NCI-H748 (cell line): Measurements from ENCODE around the gene ATF7.
"Not testable (repeated sequence)": the region's sequence is repeated elsewhere in the genome, so short reads cannot be mapped to it uniquely, and the experiment has no call there.

Experiments used
- DNase-seq: peaks from one replicate; lab custom pipeline; 2025; ENCODE audit not compliant: unreplicated experiment; lab: John Stamatoyannopoulos, UW

ATF7 gene

DNA sequence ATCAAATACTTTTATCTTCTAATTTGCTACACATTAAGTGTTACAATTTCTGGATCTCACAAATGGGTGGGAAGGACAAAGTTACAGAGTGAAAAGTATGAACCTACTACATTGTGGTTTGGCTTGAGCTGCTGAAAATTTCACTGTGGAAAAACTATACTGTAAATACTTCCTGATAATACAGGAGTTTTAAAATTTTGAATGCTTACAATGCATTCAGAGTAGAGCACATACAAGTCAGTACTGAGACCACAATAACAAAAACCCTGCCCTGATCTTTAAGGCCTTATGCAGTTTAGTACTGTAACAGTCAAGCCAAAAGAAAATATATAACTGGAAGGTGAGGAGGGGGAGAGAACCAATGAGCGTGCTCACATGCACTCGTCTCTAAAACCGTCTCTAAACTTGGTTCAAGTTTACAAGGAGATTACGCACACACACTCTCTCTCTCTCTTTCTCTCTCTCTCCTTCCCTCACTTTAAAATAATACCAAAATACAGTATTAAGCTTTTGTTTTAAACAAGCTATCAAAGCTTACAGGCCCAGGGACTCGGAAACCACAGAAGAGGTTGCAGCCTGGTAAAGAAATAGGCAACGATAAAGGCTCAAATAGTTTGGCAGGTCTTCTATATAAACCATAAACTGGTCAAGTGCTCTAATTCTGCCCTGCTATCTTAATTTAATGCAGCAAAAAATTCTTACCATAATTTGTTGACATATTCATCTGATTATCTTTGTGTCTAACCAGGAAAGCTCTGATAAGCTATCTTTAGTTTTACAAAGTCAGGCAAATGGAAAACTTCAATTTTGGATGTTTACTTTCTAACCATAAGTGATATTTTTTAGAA, 58.0 kb downstream of the ATF7 start:
- DNase-seq: no peak

DNA sequence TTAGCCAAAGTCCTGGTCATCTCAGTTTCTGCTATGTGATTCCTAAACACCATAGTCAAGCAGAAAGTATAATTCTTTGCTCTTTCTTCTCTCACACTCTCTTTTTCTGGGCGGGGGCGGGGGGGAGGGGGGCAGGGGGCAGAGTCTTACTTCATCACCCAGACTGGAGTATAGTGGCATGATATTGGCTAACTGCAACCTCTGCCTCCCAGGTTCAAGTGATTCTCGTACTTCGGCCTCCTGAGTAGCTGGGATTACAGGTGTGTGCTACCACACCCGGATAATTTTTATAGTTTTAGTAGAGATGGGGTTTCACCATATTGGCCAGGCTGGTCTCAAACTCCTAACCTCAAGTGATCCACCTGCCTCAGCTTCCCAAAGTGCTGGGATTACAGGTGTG, 60.8 kb downstream of the ATF7 start:
- not testable (repeated sequence) for DNase-seq

DNA sequence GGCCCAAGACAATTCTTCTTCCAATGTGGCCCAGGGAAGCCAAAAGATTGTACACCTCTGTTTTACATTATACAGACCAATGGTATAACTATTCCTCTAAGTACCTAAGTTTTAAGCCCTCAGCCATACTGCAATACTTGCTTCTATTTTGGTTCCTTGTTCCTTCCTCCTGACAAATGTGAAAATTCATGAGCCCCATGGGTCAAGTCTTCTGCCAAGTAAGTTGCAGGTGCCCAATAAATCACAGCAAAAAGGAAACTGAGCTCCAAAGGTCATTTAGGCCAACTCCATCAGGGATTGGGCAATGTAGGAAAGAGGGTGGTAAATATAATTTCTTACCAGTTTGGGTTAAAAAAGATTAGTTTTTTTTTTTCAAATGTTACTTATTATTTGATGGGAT, 61.2 kb downstream of the ATF7 start:
- DNase-seq: no peak

DNA sequence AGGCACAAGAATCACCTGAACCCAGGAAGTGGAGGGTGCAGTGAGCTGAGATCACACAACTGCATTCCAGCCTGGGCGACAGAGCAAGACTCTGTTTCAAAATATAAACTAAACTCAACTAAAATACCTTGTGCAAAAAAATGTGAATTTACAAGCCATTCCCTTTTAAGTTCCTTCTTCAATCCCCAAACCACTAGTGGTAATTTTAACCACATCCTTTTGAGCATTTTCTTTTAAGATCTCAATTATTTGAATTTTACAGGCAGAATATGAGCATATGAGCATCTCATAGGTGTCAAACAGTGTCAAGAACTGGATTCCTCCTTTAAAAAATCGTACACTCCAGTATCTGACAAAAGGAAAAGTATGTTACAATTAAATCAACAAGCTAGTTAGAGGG, 61.9 kb downstream of the ATF7 start:
- no peak for DNase-seq

DNA sequence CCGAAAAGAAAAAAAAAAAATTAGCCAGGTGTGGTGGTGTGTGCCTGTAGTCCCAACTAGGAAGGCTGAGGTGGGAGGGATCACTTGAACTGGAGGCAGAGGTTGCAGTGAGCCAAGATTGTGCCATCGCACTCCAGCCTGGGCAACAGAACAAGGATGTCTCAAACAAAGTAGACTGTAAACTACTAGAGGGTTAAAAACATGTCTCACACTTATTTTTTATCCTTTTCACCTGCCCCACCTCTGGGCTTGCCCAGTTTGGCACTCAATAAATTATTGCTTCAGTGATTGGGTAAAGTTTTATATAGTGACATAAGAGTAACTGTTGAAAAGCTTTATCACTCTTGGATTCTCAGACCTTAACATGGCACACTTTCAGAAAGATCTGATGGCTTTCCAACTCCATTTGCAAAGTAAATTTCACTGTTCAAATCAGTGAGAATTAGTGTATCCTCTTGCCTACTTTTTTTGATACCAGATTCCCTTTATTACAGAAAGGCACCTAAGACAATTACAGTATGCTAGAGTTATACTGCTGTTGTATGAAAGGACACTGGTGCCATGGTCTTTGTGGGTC, 62.6 kb downstream of the ATF7 start:
- no peak for DNase-seq

DNA sequence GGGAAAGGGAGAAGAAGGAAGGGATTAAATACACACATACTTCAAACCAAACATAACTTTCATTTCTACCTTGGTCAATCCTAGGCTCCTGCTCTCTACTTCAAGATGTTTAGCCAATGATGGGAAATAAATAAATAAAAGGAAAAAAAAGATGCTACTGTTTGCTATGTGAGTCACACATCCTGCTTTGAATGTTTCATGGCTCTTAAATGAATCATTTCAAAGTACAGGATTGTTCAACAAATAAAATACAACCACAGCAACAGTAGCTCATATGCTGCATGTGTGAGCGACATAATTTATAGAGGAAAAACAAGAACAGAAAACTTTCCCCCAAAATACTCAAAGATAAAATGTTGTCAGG, 64.6 kb downstream of the ATF7 start:
- DNase-seq: no peak

DNA sequence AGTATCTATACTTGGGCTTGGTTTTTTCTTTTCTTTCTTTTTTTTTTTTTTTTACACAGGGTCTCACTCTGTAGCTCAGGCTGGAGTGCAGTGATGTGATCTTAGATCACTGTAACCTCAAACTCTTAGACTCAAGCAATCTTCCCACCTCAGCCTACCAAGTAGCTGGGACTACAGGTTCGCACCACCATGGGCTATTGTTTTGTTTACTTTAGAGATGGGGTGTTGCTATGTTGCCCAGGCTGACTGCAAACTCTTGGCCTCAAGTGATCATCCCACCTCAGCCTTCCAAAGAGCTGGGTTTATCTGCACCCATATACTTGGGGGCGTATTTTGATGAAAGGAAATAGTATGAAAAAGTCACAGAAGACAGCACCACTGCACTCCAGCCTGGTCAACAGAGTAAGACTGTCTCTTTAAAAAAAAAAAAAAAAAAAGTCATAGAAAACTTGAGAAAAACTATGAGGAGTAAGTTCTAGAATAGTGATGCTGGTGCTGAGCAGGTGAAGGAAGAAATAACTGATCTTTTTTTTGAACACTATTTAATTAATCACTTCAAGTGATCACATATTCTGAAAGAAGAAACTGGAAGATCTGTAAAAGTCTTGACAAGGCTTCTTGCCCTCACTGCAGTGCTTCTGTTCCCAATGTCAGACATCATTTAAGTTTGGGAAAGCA, 65.1 kb downstream of the ATF7 start:
- no peak for DNase-seq

DNA sequence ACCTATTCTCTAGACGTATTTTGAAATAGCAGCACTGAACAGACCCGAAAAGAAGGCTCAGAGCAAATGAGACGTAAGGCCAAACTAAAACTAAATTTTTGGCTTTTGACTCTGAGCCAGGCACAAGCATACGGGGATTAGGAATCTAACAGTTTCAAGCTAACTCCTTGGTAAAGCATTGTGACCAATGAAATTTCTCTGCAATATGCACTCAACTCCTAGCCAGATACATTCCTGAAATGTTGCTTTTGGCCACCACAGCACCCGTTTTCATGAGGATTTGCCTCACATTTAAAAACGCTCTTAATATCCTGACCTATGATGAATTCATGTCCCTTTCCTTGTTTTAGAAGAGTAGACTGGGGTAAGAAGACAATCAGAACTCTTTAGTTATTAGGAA, 65.8 kb downstream of the ATF7 start:
- DNase-seq: no peak

DNA sequence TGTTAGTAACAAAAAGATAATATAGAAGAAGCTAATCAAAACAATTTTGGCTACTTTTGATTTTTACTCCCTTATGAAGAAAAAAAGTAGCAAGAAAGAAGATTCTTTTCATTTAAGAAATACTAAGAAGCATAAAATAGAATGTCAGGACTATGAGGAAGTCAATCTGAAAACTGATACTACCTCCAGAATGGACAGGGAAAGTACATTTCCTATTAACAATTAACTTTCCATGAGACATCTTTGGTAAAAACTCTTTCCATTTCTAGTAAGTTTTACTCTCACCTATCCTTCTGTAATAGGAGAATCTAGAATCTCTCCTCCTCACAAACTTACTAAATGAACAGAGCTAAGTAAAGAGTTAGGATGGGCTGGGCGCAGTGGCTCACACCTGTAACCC, 67.6 kb downstream of the ATF7 start:
- DNase-seq: no peak

DNA sequence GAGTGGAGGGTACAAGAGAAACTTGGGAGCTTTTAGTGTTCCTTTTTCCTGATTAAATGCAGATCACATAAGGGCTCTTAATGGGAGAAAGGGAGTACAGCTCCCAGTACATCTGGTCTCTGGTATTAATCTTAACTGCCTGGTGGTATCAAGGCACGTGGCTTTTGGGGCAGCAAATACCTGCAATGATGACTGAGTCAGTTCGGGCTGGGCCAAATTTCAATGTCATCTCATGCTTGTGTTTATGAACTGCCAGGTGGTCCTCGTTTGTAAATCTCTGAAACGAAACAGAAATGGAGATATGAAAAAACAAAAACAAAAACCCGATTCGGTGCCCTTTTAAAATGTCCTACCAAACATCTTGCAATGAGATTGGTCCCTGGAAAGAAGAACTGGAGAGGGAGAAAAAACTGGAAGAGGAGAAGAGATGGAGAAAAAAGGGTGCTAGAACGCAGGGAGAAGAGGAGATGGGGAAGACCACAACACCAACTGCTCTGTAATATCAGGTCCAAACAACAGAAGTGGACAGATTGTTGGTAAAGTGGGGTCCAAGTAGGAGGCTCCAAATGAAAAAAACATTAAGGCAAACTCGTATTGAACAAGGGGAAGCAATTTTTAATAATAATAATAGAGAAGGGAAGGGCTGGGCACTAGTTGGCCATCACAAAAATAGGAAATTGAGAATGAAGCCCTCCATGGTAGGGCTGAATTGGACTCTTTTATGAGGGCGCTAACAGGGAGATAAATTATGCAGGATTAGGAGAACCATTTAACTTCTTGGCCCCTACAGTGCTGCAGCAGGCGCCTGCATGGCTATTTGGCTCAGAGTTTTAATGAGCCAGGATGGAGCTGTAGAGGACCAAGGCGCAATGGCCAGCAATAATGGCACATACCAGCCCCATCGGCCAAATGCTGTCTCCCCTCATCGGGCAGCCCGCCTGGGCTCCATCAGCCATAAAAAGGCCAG, 73.5 kb downstream of the ATF7 start:
- no peak for DNase-seq

DNA sequence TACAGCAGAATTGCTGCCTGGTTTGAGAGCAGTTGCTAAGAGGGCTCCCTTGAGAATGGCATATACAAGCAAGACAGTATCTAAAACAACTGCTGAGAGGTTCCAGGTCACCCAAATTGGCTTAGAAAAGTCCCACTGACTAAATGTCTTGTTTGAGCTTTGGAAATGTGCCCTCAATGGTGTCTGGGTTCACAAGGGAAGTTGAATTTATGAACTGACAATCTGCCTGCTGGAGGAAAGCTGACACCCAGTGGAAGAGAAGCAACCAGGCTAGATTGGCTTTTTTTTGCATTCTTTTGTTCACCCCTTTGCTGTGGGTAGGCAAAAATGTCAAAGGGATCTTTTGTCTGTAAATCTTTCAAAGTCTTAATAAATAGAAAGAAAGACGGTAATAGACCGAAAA, 74.3 kb downstream of the ATF7 start:
- no peak for DNase-seq

DNA sequence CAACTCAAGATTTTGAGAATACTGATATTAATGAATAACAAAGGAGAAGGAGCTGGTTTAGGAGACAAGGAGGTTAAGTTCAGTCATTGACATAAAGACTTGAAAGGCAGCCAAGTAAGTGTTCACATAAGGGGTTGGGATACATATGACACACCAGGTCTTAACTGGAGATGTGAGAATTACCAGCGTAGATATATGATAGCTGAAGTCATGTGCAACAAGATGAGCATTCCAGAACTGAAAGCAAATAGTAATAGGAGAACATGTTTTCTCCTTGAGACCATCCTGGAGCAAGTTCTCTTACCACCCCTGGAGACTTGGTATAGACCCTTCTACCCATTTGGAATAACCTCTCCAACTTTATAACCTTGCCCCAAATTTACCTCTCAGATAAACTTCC, 75.6 kb downstream of the ATF7 start:
- no peak for DNase-seq

DNA sequence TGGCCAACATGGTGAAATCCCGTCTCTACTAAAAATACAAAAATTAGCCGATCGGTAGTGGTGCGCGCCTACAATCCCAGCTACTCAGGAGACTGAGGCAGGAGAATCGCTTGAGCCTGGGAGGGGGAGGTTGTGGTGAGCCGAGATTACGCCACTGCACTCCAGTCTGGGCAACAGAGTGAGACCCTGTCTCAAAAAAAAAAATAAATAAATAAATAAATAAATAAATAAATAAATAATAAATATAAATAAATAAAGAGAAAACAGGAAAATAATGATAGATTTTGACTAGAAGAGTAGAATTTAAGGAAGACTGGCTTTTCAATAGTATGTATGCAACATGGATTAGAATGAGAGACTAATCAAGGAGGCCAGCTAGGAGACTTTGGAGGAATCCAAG, 76.1 kb downstream of the ATF7 start:
- not testable (repeated sequence) for DNase-seq

DNA sequence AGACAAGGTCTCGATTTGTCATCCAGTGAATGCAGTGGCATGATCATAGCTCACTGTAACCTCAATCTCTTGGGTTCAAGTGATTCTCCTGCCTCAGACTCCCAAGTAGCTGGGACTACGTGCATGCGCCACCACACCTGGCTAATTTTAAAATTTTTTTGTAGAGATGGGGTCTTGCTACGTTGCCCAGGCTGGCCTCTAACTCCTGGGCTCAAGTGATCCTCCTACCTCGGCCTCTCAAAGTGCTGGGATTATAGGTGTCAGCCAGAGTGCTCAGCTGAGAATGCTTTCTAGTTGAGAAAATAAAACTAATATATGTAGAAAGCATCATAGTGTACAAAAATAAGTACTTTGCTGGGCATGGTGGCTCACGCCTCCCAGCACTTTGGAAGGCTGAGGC, 77.8 kb downstream of the ATF7 start:
- DNase-seq: not testable (repeated sequence)

DNA sequence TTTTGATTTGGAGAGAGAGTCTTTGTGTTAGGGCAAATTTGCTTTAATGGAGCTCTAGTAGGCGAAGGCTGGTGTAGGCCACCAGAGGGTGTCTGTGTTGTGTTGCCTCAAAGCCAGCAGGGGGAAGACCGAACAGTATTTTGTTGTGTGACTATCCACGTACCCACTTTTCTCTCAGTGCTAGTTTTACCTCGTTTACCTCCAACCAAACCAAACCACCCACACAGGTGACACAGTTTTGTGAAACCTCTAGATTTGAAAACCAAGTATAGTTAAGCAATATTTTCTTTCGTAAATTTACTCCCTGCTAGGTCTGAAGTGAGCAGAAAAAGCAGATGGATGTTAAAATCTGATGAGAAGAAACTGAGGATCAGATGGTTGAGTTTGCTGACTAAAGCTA, 82.6 kb downstream of the ATF7 start:
- DNase-seq: peak; percentile 47

DNA sequence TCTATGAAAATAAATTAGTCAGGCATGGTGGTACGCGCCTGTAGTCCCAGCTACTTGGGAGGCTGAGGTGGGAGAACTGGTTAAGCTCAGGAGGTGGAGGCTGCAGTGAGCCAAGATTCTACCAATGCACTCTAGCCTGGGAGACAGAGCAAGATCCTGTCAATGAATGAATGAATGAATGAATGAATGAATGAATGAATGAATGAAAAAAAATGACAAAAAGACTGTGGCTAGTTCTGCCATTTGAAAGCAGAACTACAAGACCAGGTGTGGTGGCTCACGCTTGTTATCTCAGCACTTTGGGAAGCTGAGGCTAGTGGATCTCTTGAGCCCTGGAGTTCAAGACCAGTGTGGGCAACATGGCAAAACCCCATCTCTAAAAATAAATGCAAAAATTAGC, 86.7 kb downstream of the ATF7 start:
- no peak for DNase-seq

DNA sequence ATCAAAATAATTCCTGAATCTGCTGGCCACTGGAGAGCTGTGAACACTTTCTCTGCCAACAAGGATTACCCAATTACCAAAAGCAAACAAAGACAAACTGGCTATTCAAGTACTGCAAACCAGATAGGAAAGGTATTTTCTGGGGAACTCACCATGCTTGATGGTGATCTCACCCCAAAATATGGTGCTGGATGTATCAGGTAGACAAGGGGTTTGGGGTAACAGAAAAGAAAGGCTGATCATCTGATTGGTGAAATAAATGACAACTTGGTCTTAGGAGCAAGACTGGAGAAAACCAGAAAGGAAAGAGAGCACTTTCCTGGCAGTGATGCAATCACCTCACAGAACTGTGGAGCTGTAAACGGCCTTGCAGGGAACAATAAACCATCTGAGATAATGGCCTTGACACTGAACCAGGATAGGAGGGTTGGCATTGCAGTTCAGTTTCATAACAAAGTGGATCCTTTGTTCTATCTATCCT, 87.9 kb downstream of the ATF7 start:
- peak; percentile 67 for DNase-seq

DNA sequence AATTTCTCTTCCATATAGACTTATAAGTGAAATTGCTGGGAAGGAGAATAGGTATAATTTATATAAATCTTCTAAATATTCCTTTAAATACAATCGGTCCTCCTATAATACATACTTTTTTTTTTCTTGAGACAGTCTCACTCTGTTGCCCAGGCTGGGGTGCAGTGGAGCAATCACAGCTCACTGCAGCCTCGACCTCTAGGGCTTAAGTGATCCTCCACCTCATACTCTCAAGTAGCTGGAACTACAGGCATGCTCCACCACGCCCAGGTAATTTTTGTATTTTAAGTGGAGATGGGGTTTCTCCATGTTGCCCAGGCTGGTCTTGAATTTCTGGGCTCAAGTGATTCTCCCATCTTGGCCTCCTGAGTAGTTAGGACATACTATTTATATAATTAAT, 89.2 kb downstream of the ATF7 start:
- no peak for DNase-seq

DNA sequence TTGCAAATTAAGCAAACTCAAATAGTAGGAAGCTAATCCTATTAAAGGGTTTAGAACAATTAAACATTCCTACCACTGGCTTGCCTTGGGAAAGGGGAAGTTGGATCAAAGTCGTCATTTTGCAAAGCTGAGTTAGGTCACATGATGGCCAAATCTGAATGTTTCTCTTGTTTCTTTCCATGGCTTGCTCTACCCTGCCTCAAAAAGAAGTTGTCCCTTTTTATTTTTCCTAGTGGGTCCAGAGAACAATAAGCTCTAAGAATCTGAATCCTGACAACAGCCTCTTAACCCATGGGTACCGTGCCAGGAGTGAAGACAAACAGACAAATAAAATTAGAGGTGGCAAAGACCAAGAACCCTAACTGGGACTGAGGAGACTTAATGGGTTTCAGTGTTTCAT, 92.7 kb downstream of the ATF7 start:
- no peak for DNase-seq

DNA sequence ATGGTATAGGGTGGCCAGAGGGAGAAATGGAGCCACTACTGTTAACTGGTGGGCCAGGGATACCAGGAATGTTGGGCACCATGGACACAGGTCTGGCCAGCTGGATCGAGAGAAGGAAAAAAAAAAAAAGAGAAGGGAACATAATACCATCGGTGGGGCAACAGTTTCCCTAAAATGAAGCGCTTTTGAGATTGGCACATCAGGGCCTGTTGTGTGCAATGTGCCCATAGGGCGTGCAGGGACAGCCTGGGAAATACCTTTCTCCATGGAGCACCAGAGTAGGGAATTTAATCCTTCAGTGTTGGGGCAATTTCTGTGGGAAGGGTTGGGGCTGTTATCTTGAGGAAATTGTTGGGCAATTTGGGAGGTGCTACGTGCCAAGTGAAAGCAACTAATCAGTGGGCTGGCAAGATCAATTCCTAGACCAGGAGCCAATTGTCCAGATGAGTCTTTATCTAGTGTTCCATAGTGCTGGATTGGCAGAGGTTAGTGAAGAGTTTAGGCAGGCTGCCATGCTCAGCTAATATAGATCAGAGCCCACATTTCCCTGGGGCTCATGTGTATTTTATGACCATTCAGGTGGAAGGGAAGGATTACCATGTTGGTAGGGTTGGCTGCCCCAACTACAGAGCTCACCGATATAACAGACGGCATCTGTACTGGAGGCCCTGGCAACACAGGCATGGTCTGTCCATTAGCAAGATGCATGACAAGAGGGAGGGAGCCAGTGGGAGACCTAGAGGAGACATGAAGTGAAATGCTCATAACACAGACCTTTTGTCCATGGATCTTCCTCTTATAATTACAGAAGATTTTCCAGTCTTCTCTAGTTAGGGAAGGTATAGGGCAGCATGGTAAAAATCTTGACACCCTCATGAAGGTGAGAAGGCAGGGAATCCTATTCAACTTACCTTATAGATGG, 93.4 kb downstream of the ATF7 start:
- DNase-seq: no peak
